Endothelial cell of umbilical vein (primary cell): ENCODE data around the gene RNASEH2B. TPM values are rescaled to one million over a fixed set of nuclear protein-coding genes. Genes with fewer than 3 reads are reported as not detected.

Experiments used
- BruUV-seq: library from RNA; stranded (reverse); fragments of 400-500 nt; replicated peaks from 2 replicates; lab custom pipeline; 2021; lab: Mats Ljungman, UMichigan
- CTCF ChIA-PET: fragments of 300-600, 350-600 bp; sonication (Branson Sonifier 250); formaldehyde crosslinking; loops from one replicate; lab custom pipeline; 2021; ENCODE audit warnings: antibody characterized with exemption, inconsistent platforms; lab: Charles Lee
- POLR2A ChIA-PET: fragments of 300-600, 350-600 bp; sonication (Branson Sonifier 250); formaldehyde crosslinking; loops from one replicate; lab custom pipeline; 2021; ENCODE audit warnings: antibody characterized with exemption, inconsistent platforms; lab: Charles Lee
- DNase-seq: peaks from one replicate; pipeline ENCODE4 v3.0.0-alpha.2; 2011; ENCODE audit warnings: low read depth, low spot score
- FAIRE-seq: peaks from 2 replicates; lab custom pipeline; 2011; peaks lifted over from hg19 to GRCh38; lab: Jason Lieb, UNC
- H2AFZ ChIP-seq: 2 replicates; pipeline ENCODE4 v1.6.0; 2012; ENCODE audit warnings: low read depth, low read length, control low read depth, inconsistent platforms
- H3K27ac ChIP-seq: 2 replicates; pipeline ENCODE4 v1.5.1; 2011; ENCODE audit warnings: low read depth, mild to moderate bottlenecking, control low read depth, low read length, moderate library complexity; ENCODE audit not compliant: insufficient read depth
- H3K27me3 ChIP-seq, 2 experiments: 2 replicates each; pipeline versions ENCODE4 v1.6.0 to v1.6.1; 2011; ENCODE audit warnings: low read length in 2 of 2, mixed read lengths in 1 of 2; ENCODE audit not compliant: control insufficient read depth in 2 of 2, insufficient read depth in 2 of 2
- H3K36me3 ChIP-seq, 2 experiments: 2 replicates in 1 of 2; 3 replicates in 1 of 2; pipeline ENCODE4 v1.5.1; 2011; ENCODE audit warnings: low read length in 2 of 2, mild to moderate bottlenecking in 1 of 2, moderate library complexity in 1 of 2; ENCODE audit not compliant: control insufficient read depth in 2 of 2, insufficient read depth in 2 of 2; ENCODE audit errors: extremely low read depth in 1 of 2
- H3K4me1 ChIP-seq: 3 replicates; pipeline ENCODE4 v1.5.1; 2011; ENCODE audit warnings: mild to moderate bottlenecking, low read length; ENCODE audit not compliant: control insufficient read depth, insufficient read depth; ENCODE audit errors: extremely low read depth
- H3K4me2 ChIP-seq: 2 replicates; pipeline ENCODE4 v1.6.1; 2011; ENCODE audit warnings: low read length, control low read depth, mixed read lengths; ENCODE audit not compliant: insufficient read depth
- H3K4me3 ChIP-seq, 3 experiments: fragments of 200-600 bp in 1 of 3; sonication (generic), shearing (Covaris generic) in 1 of 3; replicated peaks in 1 of 3; 2 replicates each; pipeline ENCODE4 v1.5.1; 2011 to 2016; ENCODE audit warnings: control low read depth in 3 of 3, low read length in 3 of 3, mild to moderate bottlenecking in 2 of 3, inconsistent platforms in 1 of 3, low read depth in 1 of 3, moderate library complexity in 1 of 3; ENCODE audit not compliant: insufficient read depth in 1 of 3
- H3K79me2 ChIP-seq: 2 replicates; pipeline ENCODE4 v1.6.0; 2012; ENCODE audit warnings: low read length, inconsistent platforms; ENCODE audit not compliant: control insufficient read depth, insufficient read depth
- H3K9ac ChIP-seq: replicated peaks from 2 replicates; pipeline ENCODE3; 2011; ENCODE audit warnings: low read length, control low read depth; ENCODE audit not compliant: insufficient read depth; ENCODE audit errors: extremely low read depth
- H3K9me1 ChIP-seq: replicated peaks from 3 replicates; pipeline ENCODE4 v1.6.0; 2011; ENCODE audit warnings: mild to moderate bottlenecking, low read length; ENCODE audit not compliant: control insufficient read depth, insufficient read depth; ENCODE audit errors: extremely low read depth
- H3K9me3 ChIP-seq: replicated peaks from 2 replicates; pipeline ENCODE4 v1.5.1; 2012; ENCODE audit warnings: low read length, inconsistent platforms; ENCODE audit not compliant: control insufficient read depth, insufficient read depth
- H4K20me1 ChIP-seq: replicated peaks from 2 replicates; pipeline ENCODE3; 2011; ENCODE audit warnings: mild to moderate bottlenecking, low read length; ENCODE audit not compliant: control insufficient read depth, insufficient read depth; ENCODE audit errors: extremely low read depth
- EZH2 ChIP-seq: IDR thresholded peaks from 2 replicates; pipeline ENCODE4 v1.6.1; 2012; ENCODE audit warnings: borderline replicate concordance, low read depth, mild to moderate bottlenecking, moderate library complexity, low read length, inconsistent platforms; ENCODE audit not compliant: severe bottlenecking
- FOS ChIP-seq: IDR thresholded peaks from 2 replicates; pipeline ENCODE4 v1.6.1; 2011; ENCODE audit warnings: mild to moderate bottlenecking, low read length, moderate library complexity, borderline replicate concordance; ENCODE audit not compliant: insufficient read depth
- GATA2 ChIP-seq: IDR thresholded peaks from 2 replicates; pipeline ENCODE4 v1.7.0; 2011; ENCODE audit warnings: low read depth, mild to moderate bottlenecking, moderate library complexity, mixed read lengths, low read length; ENCODE audit not compliant: insufficient read length, insufficient read depth
- JUN ChIP-seq: IDR thresholded peaks from 2 replicates; pipeline ENCODE4 v1.6.1; 2011; ENCODE audit warnings: borderline replicate concordance, low read depth; ENCODE audit not compliant: insufficient read length, insufficient read depth
- MYC ChIP-seq: IDR thresholded peaks from one replicate; pipeline ENCODE4 v1.6.1; 2011; ENCODE audit warnings: mild to moderate bottlenecking, low read depth, low read length
- POLR2A ChIP-seq: IDR thresholded peaks from 2 replicates; pipeline ENCODE4 v1.6.1; 2012; ENCODE audit warnings: low read depth, mild to moderate bottlenecking, control low read depth, low read length
- POLR2AphosphoS5 ChIP-seq: IDR thresholded peaks from 2 replicates; pipeline ENCODE4 v1.6.1; 2012; ENCODE audit warnings: low read depth, mild to moderate bottlenecking, control low read depth, low read length, moderate library complexity; ENCODE audit not compliant: insufficient read depth
- dilution Hi-C: fragments of 300-500 bp; cut with MboI; formaldehyde crosslinking; loops from one replicate; pipeline ENCODE4 v1.15.0; 2019; ENCODE audit warnings: low sequenced_read_pairs; ENCODE audit not compliant: extremely low pct_ligation_motif_present
- intact Hi-C: fragments of 100-400 bp; cut with micrococcal nuclease; formaldehyde crosslinking; loops from one replicate; pipeline ENCODE4 v1.10.0; 2022
- polyA plus RNA-seq, 4 experiments: library from polyadenylated mRNA; depleted of rRNA in 3 of 4; stranded (reverse) in 3 of 4; unstranded in 1 of 4; fragments of >200 nt; gene quantifications; 2 replicates each; pipeline versions ENCODE4 v1.2.1 to v1.2.3, GENCODE V29; 2011 to 2012; ENCODE audit warnings: missing spikeins in 1 of 4
- total RNA-seq: library from RNA; stranded (reverse); gene quantifications from 2 replicates; pipeline ENCODE4 v1.2.3, GENCODE V29; 2021
- TF ChIP-seq, protein P1 (sequence below): IDR thresholded peaks from 2 replicates; pipeline ENCODE4 v1.6.1; 2011; ENCODE audit not compliant: insufficient read depth, insufficient read length
- TF ChIP-seq, protein P2 (sequence below), 2 donors: IDR thresholded peaks; 1 replicate in 1 of 2; 2 replicates in 1 of 2; pipeline ENCODE4 v1.5.1; 2011; ENCODE audit warnings: low read length in 2 of 2, mild to moderate bottlenecking in 2 of 2, moderate library complexity in 2 of 2, control low read depth in 1 of 2, inconsistent platforms in 1 of 2, low read depth in 1 of 2; ENCODE audit not compliant: insufficient read depth in 1 of 2; ENCODE audit errors: extremely low read depth in 1 of 2

Gene RNASEH2B
- total and polyA plus RNA-seq, 2 donors (not counting 3 experiments of a cell fraction or from before 2014, with no cell fraction given) = 8.9 to 25.1 TPM

DNA sequence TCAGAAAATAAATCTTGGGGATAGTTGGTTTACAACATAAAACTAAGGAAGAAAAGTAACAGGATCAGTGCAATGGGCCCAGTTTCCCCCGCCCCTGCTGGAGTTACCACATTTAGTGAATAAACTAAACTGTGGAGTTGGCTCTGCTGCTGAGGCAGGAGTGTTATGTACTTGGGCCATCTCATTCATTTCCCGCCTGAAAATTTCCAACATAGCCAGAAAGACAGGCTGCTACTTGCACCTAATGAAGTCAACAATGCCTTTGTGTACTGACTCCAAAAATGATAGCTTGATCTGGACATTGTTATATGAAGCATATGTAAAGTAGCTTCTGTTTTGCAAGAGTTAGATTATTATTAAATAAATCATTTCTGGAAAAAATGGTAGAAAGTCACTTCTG lies 7.9 kb upstream of the RNASEH2B start:
- no peaks in the 10 kb centered on the region for H3K79me2 ChIP-seq
- H3K27me3 ChIP-seq = peaks cover 0 to 5% of the 10 kb centered on the region in 2 experiments
- no peak overlapping the region for H3K27ac ChIP-seq
- FAIRE-seq (no peak), DNase-seq (no peak)
- H3K4me1 ChIP-seq = no peaks in the 10 kb centered on the region
- no peak overlapping the region for H3K9ac ChIP-seq
- no peak overlapping the region for H3K4me3 ChIP-seq
- no TSS peak for BruUV-seq
- no peaks in the 10 kb centered on the region for H3K9me1 ChIP-seq
- H3K4me2 ChIP-seq = no peak overlapping the region
- H3K36me3 ChIP-seq = no peaks in the 10 kb centered on the region
- intact Hi-C loops (no loop called here), dilution Hi-C loops (no loop called here)
- TF ChIP-seq GATA2 (no peak), MYC (no peak), EZH2 (no peak), FOS (no peak), POLR2A (no peak), POLR2AphosphoS5 (no peak), JUN (no peak)
- TF ChIP-seq, protein P1, sequence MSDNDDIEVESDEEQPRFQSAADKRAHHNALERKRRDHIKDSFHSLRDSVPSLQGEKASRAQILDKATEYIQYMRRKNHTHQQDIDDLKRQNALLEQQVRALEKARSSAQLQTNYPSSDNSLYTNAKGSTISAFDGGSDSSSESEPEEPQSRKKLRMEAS = no peak
- TF ChIP-seq, protein P2, sequence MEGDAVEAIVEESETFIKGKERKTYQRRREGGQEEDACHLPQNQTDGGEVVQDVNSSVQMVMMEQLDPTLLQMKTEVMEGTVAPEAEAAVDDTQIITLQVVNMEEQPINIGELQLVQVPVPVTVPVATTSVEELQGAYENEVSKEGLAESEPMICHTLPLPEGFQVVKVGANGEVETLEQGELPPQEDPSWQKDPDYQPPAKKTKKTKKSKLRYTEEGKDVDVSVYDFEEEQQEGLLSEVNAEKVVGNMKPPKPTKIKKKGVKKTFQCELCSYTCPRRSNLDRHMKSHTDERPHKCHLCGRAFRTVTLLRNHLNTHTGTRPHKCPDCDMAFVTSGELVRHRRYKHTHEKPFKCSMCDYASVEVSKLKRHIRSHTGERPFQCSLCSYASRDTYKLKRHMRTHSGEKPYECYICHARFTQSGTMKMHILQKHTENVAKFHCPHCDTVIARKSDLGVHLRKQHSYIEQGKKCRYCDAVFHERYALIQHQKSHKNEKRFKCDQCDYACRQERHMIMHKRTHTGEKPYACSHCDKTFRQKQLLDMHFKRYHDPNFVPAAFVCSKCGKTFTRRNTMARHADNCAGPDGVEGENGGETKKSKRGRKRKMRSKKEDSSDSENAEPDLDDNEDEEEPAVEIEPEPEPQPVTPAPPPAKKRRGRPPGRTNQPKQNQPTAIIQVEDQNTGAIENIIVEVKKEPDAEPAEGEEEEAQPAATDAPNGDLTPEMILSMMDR (IDR thresholded peaks at IDR 0.05; ENCODE audit: extremely low read depth in 1 of 2, insufficient read depth in 1 of 2, low read depth in 1 of 2, low read length in 2 of 2) = no peak
- CTCF ChIA-PET = interaction anchor here (0.7 to 1.8 kb wide), 5 partner anchors 10 to 590 kb away, joined by 3 to 8 read pairs (median 3); no protein-coding TSS in a partner anchor
- no peak overlapping the region for H2AFZ ChIP-seq
- no peaks in the 10 kb centered on the region for H3K9me3 ChIP-seq
- no peaks in the 10 kb centered on the region for H4K20me1 ChIP-seq
- POLR2A ChIA-PET = no interaction called here
